Adipose tissue (tissue), 3 donors: ENCODE data around the gene METTL22. TPM values are rescaled to one million over a fixed set of nuclear protein-coding genes. Genes with fewer than 3 reads are reported as not detected.

Experiments
- polyA plus RNA-seq, 3 donors: library from polyadenylated mRNA; stranded (reverse); fragments of 200-250 nt; gene quantifications; one replicate each; pipeline ENCODE4 v1.2.3, GENCODE V29; 2013
- donor health status: healthy with polysubstance abuse.
- donor health status: Bipolar disorder and iron deficiency.
- donor health status: healthy.

METTL22 gene
- polyA plus RNA-seq, 3 donors, result 12.6 to 21.9 (median 21.6) TPM

Other genes with a start within 250 kb of the METTL22 start
- not detected for gene TMEM114, start 31.2 kb upstream of the METTL22 start, polyA plus RNA-seq
- 10 to 100 TPM in 1 of 3 donors, 1 to 10 TPM in 2; 5.0 to 18.6 (median 5.7) TPM for gene ABAT, start 52.9 kb downstream of the METTL22 start, polyA plus RNA-seq
- gene TMEM186, start 175.9 kb downstream of the METTL22 start, polyA plus RNA-seq, result 1 to 10 TPM; 6.3 to 7.6 (median 6.4) TPM
- 10 to 100 TPM; 16.5 to 25.2 (median 18.2) TPM for gene PMM2, start 176.1 kb downstream of the METTL22 start, polyA plus RNA-seq
- gene CARHSP1, start 247.3 kb downstream of the METTL22 start, polyA plus RNA-seq, result 100 to 1,000 TPM in 2 of 3 donors, 10 to 100 TPM in 1; 45.3 to 236 (median 125) TPM